ENCODE measurements around the gene ARHGAP6. TPM values are rescaled to one million over a fixed set of nuclear protein-coding genes. Genes with fewer than 3 reads are reported as not detected.

The ARHGAP6 gene
- polyA plus RNA-seq, 2 of the 4 experiments (the other 2 are of a cell fraction): 0.04 TPM; not detected in 1

- ATAC-seq: no peak
- Histone ChIP-seq H3K9me3 (no peaks in the 10 kb centered on the region), H3K4me1 (no peaks in the 10 kb centered on the region), H3K27ac (no peak overlapping the region), H3K4me2 (no peak overlapping the region), H3K4me3 (no peak overlapping the region)
- POLR2A ChIA-PET: no interaction called here
- no peak for FAIRE-seq
- CTCF ChIA-PET: no interaction called here
- WGBS (ENCODE audit: missing lambda C conversion rate): 44% methylated on average over 8 of the region's 8 CpGs
- TF ChIP-seq NR3C1 (IDR thresholded peaks at IDR 0.05) (no peak), KDM1A (IDR thresholded peaks at IDR 0.05; ENCODE audit: low read depth) (no peak), ZSCAN20 (CRISPR knock-in tag; IDR thresholded peaks at IDR 0.05) (no peak), RFX5 (IDR thresholded peaks at IDR 0.05) (no peak), CEBPB (IDR thresholded peaks at IDR 0.05) (no peak), CHD2 (IDR thresholded peaks at IDR 0.05; ENCODE audit: low read length, partially characterized antibody) (no peak), FOXS1 (CRISPR knock-in tag; IDR thresholded peaks at IDR 0.05) (no peak), RNF2 (IDR thresholded peaks at IDR 0.05; ENCODE audit: borderline replicate concordance, low read depth) (no peak), RCOR1 (IDR thresholded peaks at IDR 0.05; ENCODE audit: low read depth, low read length) (no peak)
- DNase-seq (ENCODE audit: low read depth in 1 of 2, low spot score in 1 of 2): no peak
Measured at GRCh38 chrX:11450354-11450753, 215.4 kb downstream of the ARHGAP6 start.

DNA sequence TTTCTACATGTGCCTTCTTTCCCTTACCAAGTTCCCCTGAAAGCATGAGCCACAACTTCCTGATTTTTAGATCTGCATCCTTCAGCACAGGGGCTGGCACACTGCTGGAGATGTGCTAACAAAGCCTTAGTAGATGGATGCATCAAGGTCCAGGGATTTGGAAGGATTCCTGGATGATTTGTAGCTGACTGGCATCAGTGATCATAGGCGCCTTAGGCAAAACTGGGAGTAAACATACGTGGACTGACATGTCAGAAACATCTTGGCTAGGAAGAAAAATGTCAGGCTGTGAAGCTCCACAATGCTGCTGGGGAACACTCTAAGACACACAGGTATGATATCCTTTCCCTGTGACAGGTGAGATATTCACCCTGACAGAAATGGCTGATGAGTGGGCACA is 216.1 kb downstream of the ARHGAP6 start:
- H3K9me3 ChIP-seq: no peaks in the 10 kb centered on the region
- TF ChIP-seq FOSL2 (IDR thresholded peaks at IDR 0.05) (no peak), FOSL2 (CRISPR knock-in tag; IDR thresholded peaks at IDR 0.05) (no peak), E2F6 (IDR thresholded peaks at IDR 0.05; ENCODE audit: borderline replicate concordance, low read depth) (no peak), HOXA7 (CRISPR knock-in tag; IDR thresholded peaks at IDR 0.05) (no peak), POLR2A (IDR thresholded peaks at IDR 0.05; ENCODE audit: low read length) (no peak), ZSCAN20 (CRISPR knock-in tag; IDR thresholded peaks at IDR 0.05) (no peak), BCL3 (IDR thresholded peaks at IDR 0.05) (no peak), HEYL (CRISPR knock-in tag; IDR thresholded peaks at IDR 0.05) (no peak), NFE2L2 (conservative IDR thresholded peaks at IDR 0.05; ENCODE audit: low read length) (no peak), ATOH8 (CRISPR knock-in tag; IDR thresholded peaks at IDR 0.05; ENCODE audit: low read depth) (no peak)
- TF ChIP-seq, protein P1, sequence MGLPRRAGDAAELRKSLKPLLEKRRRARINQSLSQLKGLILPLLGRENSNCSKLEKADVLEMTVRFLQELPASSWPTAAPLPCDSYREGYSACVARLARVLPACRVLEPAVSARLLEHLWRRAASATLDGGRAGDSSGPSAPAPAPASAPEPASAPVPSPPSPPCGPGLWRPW (IDR thresholded peaks at IDR 0.05): no peak
- TF ChIP-seq, protein P2, sequence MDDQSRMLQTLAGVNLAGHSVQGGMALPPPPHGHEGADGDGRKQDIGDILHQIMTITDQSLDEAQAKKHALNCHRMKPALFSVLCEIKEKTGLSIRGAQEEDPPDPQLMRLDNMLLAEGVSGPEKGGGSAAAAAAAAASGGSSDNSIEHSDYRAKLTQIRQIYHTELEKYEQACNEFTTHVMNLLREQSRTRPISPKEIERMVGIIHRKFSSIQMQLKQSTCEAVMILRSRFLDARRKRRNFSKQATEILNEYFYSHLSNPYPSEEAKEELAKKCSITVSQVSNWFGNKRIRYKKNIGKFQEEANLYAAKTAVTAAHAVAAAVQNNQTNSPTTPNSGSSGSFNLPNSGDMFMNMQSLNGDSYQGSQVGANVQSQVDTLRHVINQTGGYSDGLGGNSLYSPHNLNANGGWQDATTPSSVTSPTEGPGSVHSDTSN (IDR thresholded peaks at IDR 0.05): no peak
- 49% methylated on average over 2 of the region's 2 CpGs for WGBS (ENCODE audit: missing lambda C conversion rate)
- no peak for DNase-seq (ENCODE audit: low read depth in 1 of 2, low spot score in 1 of 2)
- no peak overlapping the region for H3K27ac ChIP-seq
- H3K4me3 ChIP-seq: no peak overlapping the region
- no peaks in the 10 kb centered on the region for H3K4me1 ChIP-seq
- POLR2A ChIA-PET: no interaction called here
- CTCF ChIA-PET: interaction anchor here (0.5 kb wide), 1 partner anchor 228 kb away, joined by 3 read pairs; no protein-coding TSS in a partner anchor
- no peak for ATAC-seq
- H3K4me2 ChIP-seq: no peak overlapping the region
- no peak for FAIRE-seq

DNA sequence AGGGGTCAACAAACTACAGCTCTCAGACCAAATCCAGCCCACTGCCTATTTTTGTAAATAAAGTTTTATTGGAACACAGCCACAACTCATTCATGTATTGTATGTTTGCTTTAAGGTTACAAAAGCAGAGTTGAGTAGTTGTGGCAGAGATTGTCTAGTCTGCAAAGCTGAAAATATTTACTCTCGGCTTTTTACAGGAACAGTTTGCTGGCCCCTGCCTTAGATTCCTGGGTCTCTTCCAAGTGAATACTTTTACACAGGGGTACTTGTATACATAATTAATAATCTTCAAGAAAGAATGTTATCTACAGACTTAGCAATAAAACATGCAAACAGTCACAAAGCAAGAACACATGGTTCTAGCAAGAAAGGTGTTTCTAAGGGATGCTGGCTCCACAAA is 218.3 kb downstream of the ARHGAP6 start:
- 83% methylated on average over 1 of the region's 1 CpG for WGBS (ENCODE audit: missing lambda C conversion rate)
- ChIA-PET POLR2A (no interaction called here), CTCF (no interaction called here)
- DNase-seq (ENCODE audit: low read depth in 1 of 2, low spot score in 1 of 2) (no peak), FAIRE-seq (peak; percentile 93), ATAC-seq (no peak)
- no peak overlapping the region for H3K4me3 ChIP-seq
- no peaks in the 10 kb centered on the region for H3K4me1 ChIP-seq
- no peak for TF ChIP-seq RCOR1 (IDR thresholded peaks at IDR 0.05; ENCODE audit: low read depth, low read length)
- no peak for TF ChIP-seq ZFP36 (IDR thresholded peaks at IDR 0.05; ENCODE audit: borderline replicate concordance, partially characterized antibody)
- no peak for TF ChIP-seq FOSL2 (IDR thresholded peaks at IDR 0.05)
- TF ChIP-seq FOSL2 (CRISPR knock-in tag; IDR thresholded peaks at IDR 0.05): no peak
- TF ChIP-seq KDM1A (IDR thresholded peaks at IDR 0.05; ENCODE audit: low read depth): no peak
- no peak overlapping the region for H3K27ac ChIP-seq
- no peaks in the 10 kb centered on the region for H3K9me3 ChIP-seq
- H3K4me2 ChIP-seq: no peak overlapping the region

Data from A549 (cell line).